ENCODE measurements around the gene UBXN2A.
A peak's percentile ranks its signal among the peaks of the same experiment; 100 is the strongest.
"Not testable (repeated sequence)": the region's sequence is repeated elsewhere in the genome, so short reads cannot be mapped to it uniquely, and the experiment has no call there.

UBXN2A gene

GRCh38 chr2:24011250-24012104 is 71.2 kb downstream of the UBXN2A start:
- DNase-seq (ENCODE audit: low read depth) = no peak

GRCh38 chr2:24012521-24013188 is 72.4 kb downstream of the UBXN2A start:
- no peak for DNase-seq (ENCODE audit: low read depth)

- not testable (repeated sequence) for DNase-seq (ENCODE audit: low read depth)
These were observed 74.6 kb downstream of the UBXN2A start for GRCh38 chr2:24014902-24015301.

GRCh38 chr2:24015562-24016375 is 75.5 kb downstream of the UBXN2A start:
- peak; percentile 97 for DNase-seq (ENCODE audit: low read depth)

GRCh38 chr2:24016376-24016761 is 76.1 kb downstream of the UBXN2A start:
- peak; percentile 34 for DNase-seq (ENCODE audit: low read depth)

GRCh38 chr2:24016853-24017703 is 76.8 kb downstream of the UBXN2A start:
- DNase-seq (ENCODE audit: low read depth) = no peak

- no peak for DNase-seq (ENCODE audit: low read depth)
These were observed 77.4 kb downstream of the UBXN2A start for GRCh38 chr2:24017711-24018110.

- no peak for DNase-seq (ENCODE audit: low read depth)
These were observed 78.0 kb downstream of the UBXN2A start for GRCh38 chr2:24018241-24018640.

- no peak for DNase-seq (ENCODE audit: low read depth)
These were observed 79.5 kb downstream of the UBXN2A start for GRCh38 chr2:24019729-24020128.

GRCh38 chr2:24020244-24020643 is 80.0 kb downstream of the UBXN2A start:
- DNase-seq (ENCODE audit: low read depth) = no peak

- DNase-seq (ENCODE audit: low read depth) = peak; percentile 76
These were observed 81.1 kb downstream of the UBXN2A start for GRCh38 chr2:24021122-24021998.

GRCh38 chr2:24022324-24022974 is 82.2 kb downstream of the UBXN2A start:
- no peak for DNase-seq (ENCODE audit: low read depth)

GRCh38 chr2:24022975-24023575 is 82.8 kb downstream of the UBXN2A start:
- DNase-seq (ENCODE audit: low read depth) = no peak

GRCh38 chr2:24024018-24024417 is 83.8 kb downstream of the UBXN2A start:
- DNase-seq (ENCODE audit: low read depth) = peak; percentile 72

GRCh38 chr2:24024996-24025663 is 84.9 kb downstream of the UBXN2A start:
- no peak for DNase-seq (ENCODE audit: low read depth)

- DNase-seq (ENCODE audit: low read depth) = no peak
These were observed 86.0 kb downstream of the UBXN2A start for GRCh38 chr2:24026233-24026632.

- no peak for DNase-seq (ENCODE audit: low read depth)
These were observed 98.7 kb downstream of the UBXN2A start for GRCh38 chr2:24038786-24039499.

- peak; percentile 51 for DNase-seq (ENCODE audit: low read depth)
These were observed 100.2 kb downstream of the UBXN2A start for GRCh38 chr2:24040511-24040910.

Data from ELR (cell line).